Left hindlimb (tissue), 1 donor: Measurements from ENCODE around the gene DTNB.

Experiments used
- DNase-seq: peaks from one replicate; pipeline ENCODE4 v3.0.0-alpha.2; 2018

The DTNB gene

DNA sequence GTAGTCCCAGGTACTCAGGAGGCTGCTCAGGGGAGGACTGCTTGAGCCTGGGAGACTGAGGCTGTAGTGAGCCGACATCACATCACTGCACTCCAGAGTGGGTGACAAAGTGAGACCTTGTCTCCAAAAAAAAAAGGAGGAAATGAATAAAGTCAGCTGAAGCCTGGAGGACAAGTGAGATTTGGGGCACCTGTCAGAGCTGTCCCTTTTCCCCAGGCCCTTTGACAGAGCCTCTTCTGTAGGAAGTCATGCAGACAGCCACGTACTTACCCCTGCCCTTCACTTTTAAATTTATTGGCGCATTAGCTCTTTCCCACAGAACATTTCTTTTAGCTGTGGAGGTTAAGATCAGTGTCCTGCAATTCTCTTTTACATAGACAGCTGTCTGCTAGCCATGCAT lies 180.7 kb downstream of the DTNB start:
- no peak for DNase-seq

DNA sequence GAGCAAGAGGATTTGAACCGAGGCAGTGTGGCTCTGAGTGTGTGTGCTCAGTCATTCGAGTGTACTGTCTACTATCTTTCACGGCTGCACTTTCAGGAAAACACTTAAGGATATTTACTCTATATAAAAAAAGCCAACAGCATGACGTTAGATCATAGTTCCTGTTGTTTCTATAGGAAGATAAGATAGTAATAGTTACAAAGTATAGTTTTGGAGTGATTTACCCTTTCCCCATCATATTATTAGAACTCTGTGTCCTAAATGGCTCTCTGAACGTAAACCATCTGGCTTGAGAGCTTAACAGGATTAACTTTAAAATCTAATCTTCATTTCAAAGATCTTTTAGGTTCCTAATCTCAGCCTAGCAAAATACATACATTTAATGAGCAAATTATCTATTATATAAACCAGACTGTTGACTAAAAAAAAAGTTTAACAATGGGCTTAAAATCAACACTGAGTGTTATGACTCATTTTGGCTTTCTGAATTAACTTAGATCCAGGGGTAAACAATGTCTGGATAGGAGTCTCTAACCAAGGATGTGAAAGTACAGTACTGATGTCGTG lies 181.3 kb downstream of the DTNB start:
- DNase-seq = no peak

DNA sequence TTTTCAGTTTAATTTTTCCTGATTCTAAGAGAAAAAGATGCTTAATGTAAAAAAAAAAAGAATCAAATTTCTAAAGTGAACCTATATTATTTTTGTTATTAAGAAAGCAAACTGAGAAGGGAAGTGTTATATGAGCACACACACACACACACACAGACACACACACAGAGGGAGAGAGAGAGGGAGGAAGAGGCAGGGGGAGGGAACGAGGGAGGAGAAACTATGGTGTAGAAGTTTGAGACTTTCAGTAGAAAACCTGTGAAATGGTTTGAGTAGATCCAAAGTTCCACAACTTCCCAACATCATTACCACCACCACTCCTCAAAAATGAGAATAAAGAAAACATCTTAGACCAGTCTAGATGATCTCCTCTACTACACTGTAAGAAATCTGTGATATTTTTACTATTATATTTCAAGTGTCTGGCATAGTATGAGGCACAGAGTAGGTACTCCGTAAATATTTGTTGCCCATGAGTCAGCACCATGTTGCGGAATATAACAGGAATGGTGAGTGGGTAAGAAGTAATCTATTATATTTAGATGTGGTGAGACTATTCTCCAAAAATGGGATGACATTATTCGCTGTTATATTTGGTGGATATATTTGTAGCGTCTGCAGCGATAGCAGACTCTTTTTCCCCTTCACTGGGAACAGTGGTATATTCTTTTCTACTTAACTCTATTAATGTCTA lies 182.2 kb downstream of the DTNB start:
- no peak for DNase-seq

- DNase-seq = no peak
Measured at GRCh38 chr2:25490217-25490616, 183.2 kb downstream of the DTNB start.

- DNase-seq = no peak
Measured at GRCh38 chr2:25489631-25490030, 183.7 kb downstream of the DTNB start.

GRCh38 chr2:25483607-25484266 lies 189.6 kb downstream of the DTNB start:
- DNase-seq = no peak

DNA sequence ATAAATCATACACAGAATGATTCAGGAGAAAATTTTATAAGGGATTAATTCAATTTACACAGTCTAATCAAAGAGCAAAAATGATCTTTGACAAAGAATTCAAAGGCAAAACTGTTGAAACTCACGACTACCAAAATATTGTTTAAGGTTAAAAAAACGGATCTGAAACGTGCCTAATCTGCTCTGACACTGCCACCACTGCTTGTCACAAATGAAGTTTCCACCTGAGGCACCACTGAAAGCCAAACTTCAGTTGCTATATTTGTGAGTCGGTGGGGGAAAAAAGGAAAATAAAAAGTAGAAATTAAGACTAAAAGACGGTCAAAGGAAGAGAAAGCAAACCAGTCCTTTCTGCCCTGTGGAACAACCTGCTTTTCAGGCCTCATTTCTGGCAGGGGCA lies 191.0 kb downstream of the DTNB start:
- no peak for DNase-seq

DNA sequence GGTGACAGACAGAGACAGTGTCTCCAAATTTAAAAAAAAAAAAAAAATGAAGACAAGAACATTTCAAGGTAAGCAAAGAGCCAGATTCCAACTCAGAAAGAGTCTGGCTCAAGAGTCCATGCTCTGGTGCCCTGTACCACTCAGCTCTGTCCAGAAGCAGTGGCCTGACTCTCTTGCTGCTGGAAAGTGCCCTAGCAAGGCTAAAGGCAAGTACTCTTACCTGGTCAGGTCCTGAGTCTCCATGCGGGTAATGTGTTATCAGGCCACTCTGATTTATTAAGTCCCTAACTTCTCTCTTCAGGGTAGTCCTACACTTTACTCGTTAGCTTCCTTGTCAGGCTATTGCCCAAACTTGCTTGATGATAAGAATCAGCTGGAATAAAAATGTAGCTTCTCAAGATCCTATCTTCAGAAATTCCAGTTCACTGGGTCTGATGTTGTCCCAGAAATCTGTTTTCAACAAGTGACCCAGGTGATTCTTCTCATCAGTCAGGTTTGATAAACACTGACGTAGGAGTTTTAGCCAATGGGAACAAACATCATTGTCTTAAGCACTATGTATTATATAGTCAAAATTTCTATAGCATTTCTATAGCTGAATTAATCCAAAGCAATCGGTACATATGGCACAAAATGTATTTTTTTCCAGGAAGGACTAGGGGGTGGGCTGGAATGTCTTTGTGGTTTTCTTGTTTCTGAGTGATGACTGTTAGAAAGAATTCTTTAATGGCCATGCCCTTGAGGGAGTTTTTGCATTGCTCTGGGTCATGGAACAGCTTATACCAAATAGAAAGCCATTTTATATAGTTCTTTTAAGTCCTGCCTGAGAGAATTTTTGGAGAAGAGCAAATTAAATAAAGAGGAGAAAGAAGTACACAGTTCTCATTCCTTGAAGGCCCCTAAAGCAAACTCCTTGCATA lies 191.7 kb downstream of the DTNB start:
- DNase-seq = no peak

GRCh38 chr2:25480561-25480960 lies 192.8 kb downstream of the DTNB start:
- DNase-seq = no peak

DNA sequence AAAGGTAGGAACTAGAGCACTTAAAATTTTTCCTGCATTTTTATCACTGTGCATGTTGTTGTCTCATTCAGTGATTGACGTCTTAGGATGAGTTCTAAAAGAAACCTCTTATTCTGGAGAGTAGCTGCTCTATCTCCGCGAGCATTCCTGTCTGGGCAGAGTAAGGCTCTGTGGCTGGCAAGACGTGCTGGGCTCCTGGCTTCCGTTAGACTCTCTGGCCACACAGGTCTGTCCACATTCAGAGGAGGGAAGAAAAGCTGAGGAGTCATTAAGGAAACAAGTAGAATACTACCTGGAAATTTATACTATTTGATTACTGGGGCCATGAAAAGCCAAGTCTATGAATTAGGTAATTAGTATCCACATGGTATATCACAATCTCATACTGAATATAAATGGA lies 193.6 kb downstream of the DTNB start:
- no peak for DNase-seq

DNA sequence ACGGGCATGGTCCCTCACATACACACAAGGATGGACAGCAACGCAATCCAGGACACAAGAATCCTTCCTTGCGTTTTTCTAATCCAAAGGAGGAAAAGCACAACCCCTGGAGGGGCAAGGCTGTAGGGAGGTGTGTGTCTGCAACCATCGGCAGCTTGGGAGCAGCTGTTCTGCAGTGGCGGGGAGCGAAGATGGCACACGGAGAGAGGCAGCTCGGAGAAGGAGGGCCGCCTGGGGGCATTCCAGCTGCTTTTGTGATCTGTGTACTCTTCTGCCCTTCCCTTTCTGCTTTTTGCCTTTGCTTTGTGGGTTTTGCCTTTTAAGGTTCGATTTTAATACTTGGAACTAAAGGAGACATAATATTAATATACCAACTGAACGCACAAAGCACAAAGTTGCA lies 194.6 kb downstream of the DTNB start:
- no peak for DNase-seq

DNA sequence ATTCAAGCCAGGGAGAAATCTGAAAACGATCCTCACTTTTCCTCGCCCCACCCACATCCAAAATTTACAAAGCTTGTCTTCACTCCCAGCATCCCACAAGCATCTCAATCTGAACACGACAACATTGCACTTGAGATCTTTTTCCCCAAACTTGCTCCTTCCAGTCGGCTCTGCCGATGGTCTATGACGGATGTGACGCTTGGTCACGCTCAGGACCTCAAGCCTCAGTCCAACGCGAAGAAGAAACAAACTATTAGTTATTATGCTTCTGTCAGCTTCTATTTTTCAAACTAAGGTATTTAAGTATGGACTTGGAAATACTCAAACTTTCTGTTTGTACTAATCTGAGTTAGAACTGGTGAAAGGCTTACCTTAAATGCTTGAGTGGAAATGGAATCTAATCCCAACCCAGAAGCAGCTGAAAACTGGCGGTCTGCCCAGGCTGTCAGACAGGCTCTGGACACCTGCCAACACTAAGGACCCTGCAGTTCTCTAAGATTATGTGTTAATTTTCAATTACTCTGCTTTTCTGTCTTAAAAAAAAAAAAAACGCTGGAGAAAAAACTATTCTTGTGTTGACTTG lies 199.5 kb downstream of the DTNB start:
- DNase-seq = no peak

GRCh38 chr2:25473131-25473530 lies 200.2 kb downstream of the DTNB start:
- no peak for DNase-seq

DNA sequence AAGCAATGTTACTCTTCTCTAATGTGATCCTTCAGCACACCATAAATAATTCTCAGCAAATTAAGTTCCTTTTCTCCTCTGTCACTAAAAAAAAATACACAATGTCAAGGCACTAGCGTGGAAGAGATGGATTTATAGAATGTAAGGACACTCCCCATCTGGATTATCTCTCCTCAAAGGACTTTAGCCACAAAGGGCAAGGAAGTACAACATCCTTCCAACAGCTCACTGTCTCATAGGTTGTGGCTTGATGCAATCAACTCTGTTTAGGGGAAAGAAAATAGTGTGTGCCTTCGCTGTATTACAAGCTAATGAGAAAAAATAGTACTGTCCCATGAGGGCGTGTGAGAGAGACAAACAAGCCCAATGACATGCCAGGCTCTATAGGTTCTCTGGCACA lies 202.6 kb downstream of the DTNB start:
- DNase-seq = no peak

GRCh38 chr2:25467743-25468142 lies 205.6 kb downstream of the DTNB start:
- DNase-seq = no peak

DNA sequence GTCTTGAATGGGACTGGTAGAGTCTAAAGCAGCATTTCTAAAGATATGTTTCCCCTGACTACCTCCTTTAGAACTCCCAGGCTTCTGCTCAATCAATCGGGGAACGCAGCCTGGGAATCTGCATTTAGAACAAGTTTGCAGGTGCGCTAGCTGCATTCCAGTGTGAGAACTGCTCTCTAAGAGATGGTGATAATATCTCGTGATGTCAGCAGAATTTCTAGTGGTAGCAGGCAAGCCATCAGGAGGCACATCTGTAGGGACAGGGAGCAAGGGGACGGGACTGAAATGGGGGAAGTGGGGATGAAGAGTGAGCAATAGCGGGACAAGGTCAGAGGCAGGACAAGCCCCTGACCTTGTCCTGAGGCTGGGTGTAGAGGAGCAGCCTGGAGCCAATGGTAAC lies 211.4 kb downstream of the DTNB start:
- DNase-seq = no peak

DNA sequence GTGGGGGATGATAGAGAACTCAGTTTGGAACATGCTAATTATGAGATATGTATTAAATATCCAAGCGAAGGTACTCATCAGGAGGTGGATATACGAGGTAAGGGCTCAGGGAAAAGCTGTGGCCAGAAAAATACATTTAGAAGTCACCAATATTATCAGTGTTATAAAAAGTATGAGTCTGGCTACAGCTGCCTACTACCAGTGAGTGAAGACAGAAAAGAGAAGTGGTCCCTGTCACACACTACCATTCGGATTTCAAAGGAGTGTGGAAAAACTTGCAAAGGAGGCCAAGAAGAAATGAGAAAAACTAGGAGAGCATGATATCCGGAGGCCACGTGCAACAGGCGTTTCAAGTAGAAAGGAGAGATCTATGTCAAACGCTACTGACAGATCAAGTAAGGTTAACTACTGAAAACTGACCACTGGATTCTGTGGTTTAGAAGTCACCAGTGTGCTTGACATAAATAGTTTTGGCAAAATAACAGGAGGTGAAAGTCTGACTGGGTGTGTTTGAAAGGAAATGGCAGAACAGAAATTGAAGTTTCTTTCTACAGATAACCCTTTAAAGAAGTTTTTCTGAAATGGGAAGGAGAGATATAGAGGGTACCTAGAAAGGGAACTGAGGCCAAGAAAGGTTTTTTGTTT lies 213.0 kb downstream of the DTNB start:
- DNase-seq = no peak

- DNase-seq = no peak
Measured at GRCh38 chr2:25454824-25455611, 218.4 kb downstream of the DTNB start.

DNA sequence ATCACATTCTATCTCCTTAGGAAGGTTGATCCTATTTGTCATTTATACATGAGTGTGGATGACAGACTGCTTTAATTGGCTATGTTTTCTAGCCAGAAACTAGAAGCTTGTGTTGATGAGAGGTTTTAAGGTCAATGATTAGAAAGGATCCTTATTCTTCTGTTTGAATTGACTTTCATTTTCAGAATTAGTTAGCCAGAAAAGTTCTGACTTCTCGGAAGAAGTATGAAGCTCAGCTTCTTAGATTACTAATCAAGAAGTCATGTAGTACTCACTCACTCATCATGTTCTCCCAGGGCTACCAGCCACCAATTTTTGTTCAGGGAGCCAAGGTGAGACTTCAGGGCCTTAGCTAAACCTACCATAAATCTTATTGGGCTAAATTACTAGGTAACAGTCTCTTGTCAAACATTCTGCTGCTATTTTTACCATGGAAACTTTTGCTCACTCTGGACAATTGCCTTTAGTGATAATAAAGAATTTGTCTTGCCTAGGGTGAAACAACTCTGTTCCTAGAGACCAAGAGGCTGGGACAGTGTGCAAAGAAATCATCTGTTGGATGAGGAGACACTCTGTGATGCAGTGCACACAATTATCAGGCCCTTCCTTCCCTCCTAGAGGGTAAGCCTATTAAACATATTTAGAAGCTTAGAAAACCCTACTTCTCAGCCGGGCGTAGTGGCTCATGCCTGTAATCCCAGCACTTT lies 220.0 kb downstream of the DTNB start:
- no peak for DNase-seq

DNA sequence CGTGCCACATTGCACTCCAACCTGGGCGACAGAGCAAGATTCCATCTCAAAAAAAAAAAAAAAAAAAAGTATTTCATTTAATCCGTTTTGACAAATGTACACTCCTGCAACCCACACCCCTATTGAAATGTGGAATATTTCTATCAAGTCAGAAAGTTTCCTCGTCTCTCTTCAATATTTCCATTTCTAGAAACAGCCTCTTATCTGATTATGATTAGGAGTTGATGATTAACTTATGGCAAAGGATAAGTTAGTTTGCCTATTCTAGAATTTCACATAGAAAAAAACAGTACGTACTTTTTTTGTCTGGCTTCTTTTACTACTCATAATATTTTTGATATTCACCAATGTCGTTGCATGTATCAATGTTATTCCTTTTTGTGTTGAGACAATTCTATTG lies 224.6 kb downstream of the DTNB start:
- no peak for DNase-seq

DNA sequence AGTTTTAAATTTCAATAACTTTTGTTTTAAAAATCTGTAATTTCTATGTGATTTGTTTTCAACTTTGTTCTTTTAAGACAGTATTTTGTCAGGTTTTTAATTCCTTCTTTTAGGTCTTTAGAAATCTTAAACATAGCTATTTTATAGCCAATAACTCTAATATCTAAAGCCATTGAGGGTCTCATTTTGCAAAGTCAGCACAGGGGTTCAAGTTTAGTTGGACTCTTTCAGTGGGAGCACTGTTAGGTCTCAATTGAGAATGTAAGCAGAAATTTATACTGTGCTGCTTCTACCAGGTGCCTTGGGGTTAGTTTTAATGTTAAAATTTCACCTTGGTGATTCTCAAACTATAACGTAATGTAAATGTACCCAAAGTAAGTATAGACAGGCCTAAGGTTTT lies 226.4 kb downstream of the DTNB start:
- no peak for DNase-seq
